Iris pigment epithelial cell (primary cell): ENCODE data around the gene SMAD2.

Experiments
- DNase-seq: peaks from one replicate; pipeline ENCODE4 v3.0.0-alpha.2; 2011; ENCODE audit warnings: low read depth

The SMAD2 gene

DNA sequence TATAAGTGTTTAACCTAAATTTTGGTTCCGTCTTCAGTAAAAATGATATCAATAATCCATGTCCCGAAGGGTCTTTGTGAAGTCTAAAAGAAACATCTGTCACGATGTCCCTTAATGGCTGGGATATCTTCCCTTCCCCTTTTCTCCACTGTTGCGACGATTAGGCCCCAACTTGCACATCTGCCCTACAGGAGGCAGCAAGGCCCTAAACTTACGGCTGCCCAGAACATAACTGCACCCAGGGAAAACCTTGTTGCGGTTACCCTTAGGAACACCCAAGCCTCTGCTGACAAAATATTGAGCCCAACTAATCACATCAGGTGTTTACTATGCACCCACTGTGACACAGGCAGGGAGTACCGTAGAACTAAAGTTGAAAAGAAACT is 1.3 kb upstream of the SMAD2 start:
- DNase-seq = no peak

DNA sequence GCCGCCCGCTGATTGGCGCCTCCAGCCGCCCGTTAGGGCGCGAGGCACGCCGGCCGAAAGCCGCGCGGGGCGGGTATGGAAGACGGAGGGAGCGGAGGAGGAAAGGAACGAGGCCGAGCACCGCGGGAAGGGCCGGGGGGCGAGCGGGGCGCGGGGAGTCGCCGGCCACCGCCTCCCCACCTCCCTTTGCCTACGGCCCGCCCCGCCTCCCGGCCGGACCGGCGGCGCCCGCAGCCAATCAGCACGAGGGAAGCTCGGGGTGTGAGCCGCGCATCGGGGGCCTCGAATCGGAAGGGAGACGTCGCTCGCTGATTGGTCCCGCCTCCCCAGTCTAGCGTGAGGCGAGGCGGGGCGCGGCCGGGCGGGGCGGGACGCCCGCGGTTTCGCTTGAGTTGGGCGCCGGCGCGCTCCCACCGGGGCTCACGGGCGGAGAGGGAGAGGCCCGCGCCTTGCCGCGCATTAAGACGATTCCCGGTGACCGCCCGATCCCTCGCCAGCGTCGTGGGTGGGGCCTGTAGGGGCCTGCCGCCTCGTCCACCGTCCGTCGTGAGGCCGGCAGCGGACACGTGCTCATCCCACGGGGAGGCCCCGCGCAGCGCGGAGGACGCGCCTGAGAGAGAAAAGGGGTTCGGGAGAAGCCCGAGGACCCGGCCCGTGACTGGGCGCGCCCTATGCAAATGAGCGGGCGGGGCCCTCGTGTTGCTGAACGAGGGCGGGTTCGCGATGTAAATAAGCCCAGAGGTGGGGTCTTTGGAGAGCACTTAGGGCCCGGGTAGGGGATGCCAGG is 665 bp upstream of the SMAD2 start:
- peak; percentile 97 for DNase-seq

DNA sequence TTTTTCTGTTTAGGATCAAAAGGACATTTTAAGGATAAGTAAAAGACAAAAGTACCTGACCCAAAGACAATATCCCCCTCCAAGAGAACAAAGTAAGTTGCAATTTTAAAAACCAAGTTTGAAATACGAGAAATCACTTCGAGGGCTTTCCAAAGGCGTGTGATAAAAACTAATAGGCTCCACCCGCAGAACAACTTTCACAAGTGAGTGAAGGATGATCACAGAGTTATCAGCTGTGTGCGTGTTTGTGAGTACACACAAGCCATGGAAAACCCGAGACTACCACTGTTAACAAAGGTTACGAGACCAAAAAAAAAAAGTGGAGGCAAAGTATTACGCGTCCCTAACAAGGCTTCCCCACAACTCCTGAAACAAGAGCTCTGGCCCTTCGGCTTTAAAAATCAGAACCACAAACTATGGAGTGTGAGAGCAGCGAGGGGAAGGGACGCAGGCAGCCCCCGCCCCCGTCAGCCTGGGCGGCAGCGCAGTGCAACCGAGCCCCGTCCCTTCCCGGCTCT is 719 bp downstream of the SMAD2 start:
- peak; percentile 65 for DNase-seq

DNA sequence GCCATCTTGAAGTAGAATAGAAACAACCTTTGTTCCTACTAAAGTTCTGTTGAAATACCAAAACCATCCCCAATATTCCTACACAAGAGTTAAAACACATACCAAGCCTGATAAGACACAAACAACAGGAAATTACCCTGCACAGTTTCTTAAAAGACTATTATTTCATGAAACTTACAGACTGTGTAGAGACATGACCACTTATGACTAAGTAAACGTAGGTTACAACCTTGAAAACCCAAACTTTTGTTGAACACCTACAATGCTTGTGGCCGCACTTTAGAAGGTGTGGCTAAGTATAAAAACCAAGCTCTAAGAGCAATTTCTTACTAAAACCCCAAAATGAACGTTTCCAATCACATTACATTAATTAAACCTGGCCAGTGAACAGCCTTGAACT is 2.0 kb downstream of the SMAD2 start:
- peak; percentile 70 for DNase-seq

DNA sequence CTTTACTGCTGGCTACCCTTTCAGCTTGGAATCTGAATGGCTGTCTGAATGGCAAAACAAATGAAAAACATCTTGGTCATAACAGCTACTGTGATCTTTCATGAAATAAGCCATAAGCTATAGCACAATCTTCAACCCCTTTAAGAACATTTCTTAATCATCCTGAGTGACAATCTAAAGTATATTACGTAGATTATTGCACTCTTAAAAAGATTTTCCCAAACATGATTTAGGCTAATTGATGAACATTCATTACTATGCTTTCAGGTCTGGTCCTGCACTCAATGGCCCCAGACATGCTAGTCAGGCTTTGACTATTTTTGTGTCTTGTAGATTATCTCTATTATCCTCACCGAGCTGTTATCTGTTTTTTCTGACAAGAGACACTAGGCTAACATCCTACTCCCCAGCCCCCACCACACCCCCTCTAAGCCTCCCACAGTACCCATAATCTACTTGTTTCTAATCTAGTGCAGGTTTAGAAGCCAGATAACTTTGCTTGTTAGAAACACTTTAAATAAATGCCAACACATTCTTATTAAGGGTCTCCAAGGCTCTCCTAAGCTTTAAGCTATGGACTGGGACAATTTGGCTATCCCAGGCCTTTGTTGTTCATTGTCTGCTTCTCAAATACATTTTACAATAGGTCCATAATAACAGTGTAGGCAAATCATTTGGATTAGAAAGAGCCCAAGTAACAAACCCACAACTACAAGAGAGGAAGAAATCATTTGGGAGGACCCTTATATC is 4.2 kb downstream of the SMAD2 start:
- no peak for DNase-seq

DNA sequence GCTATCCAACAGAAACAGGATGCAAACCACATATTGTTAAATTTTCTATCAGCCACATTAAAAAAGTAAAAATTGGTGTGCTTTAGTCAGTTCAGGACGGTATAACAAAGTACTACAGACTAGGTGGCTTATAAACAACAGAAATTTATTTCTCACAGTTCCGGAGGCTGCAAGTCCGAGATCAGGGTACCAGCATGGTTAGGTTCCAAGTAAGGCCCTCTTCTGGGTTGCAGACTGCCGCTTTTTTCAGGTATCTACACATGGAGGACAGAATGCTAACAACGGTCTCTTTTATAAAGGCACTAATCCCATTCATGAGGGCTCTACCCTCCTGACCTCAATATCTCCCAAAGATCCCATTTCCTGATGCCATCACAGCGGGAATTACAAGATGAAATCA is 10.5 kb downstream of the SMAD2 start:
- DNase-seq = no peak

DNA sequence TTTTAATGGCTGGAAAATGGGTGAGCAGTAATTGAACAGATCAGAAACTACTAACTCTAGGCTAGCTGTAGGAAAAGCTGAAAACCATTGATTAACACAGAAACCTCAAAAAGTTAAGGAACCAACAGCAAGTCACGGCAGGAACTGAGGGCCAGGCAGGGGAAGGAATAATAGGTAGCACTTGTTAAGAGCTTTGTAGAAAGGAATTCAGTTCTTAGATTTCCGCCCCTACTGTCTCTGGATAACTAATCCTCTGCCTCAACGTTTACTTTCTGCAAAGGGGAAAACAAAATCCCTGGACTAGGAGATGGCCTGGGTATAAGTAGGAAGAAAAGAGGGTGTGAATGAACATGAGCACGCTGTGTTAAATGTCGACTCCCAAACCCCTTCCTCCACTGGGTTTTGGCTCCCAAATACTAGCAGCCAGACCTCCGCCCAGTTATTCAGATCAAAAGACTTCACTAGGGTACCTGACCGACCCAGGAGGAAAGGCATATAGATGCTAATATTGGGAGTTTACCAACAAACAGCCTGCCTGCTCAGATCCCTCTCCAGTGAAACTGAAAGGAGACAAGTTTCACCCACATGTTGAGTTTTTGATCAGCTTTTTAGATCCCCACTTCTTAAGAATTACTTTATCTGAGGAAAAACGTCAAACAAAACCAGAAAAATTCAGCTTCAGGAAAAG is 12.4 kb downstream of the SMAD2 start:
- DNase-seq = no peak

DNA sequence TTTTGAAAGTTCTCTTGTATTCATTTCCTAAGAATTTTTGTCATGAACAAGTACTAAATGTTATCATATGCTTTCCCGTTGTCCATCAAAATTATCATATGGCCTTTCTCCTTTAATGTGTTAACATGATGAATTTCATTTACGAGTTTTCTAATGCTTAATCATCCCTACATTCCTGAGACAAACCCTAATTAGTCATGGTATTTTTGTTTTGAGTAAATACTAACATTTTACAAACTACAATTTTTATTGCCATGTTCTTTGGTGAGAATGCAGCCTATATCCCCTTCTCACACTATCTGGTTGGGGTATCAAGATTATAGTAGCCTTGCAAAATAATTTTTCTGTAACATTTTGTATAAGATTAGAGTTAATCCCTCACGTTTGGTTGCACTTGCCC is 14.5 kb downstream of the SMAD2 start:
- no peak for DNase-seq

DNA sequence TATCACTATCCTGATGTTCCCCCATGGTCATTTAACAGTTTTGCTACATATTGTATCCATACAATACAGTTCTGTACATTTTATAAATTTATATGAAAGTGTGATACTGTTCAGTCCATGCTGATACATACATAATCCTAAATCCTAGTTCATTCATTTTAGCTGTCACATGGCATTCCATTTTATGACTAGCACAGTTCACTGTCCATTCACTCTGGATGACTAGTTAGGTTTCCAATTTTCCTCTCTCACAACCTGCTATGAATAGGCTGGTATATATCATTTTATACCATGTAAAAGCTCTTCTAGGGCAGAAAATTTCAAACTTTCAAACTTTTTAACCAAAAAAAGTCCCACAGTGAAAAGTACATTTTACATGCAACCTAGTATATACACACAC is 15.2 kb downstream of the SMAD2 start:
- no peak for DNase-seq

DNA sequence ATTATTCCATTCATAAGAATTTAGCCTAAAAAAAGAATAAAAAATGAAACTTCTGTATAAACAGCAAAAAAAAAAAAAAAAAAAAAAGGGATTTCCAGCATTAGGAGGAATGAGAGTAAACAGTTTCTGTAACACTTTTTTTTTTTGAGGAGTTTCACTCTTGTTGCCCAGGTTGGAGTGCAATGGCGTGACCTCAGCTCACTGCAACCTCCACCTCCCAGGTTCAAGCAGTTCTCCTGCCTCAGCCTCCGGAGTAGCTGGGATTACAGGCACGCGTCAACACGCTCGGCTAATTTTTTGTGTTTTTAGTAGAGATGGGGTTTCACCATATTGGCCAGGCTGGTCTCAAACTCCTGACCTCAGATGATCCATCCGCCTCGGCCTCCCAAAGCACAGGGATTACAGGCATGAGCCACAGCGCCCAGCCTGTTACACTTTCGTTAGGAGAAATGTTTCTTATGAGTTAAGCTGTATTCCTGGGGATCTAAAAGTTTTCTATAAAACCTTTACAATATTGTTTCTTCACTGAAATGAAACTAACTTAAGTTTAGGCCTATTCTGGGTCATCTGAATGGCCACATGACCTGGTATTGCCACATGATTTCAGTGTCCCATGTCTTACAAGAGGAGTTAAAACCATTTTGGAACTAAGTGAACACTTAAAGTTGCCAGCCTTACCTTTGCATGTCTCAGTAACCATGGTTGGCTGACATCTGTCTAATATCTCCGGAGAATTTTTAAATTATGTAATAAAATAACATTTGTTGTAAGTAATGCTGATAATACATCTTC is 17.5 kb downstream of the SMAD2 start:
- DNase-seq = no peak

DNA sequence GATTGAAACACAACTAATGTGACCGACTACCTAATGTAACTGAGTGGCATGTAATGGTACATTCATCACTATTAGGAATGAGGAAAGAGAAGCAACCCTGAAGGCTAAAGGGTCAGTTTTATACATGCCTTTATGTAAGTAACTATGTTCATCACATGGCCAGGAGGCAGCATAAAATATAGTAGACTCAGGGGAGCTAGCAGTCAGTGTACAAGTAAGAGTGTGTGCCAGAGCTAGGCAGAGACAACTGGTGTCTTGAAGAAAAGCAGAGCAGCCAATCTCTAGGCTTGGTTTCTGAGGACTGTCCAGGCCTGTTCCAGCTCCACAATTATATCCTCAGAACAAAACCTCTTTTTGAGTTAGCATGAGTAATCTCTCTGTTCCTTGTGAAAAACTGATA is 18.1 kb downstream of the SMAD2 start:
- no peak for DNase-seq

DNA sequence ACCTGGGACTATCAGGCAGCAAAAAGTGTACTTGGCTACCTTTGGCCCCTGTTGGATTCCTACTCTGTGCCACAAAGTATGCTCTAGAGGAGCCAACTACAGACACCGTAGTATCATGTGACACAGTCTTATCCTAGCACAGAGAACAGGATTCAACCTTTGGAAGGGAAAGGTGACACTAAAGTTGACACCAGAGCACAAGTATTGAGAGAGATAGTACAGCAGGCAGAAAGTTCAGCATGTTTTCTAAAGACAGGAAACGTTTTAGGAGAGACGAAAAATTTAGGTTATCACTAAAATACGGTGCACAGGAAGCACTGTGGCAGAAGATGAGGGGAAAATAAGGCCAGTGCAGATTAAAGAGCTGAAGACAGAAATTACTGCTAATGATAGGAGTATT is 18.6 kb downstream of the SMAD2 start:
- no peak for DNase-seq

DNA sequence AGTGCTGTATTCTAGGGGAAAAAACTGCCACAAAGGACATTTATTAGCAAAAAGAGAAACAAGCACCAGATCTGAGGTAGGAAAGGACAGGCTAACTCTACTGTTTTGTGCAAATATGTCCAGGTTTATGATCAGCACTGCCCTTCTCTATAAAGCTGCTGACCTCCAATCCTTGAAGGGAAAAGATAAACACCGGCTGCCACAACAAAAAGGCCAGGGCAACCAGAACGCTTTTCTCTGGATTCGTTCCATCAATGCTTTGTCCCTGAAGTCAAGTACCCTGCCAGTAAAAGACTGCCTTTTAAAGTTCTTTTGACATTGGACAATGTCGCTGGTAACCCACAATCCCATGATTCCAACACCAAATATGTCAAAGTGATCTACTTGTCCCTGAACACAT is 21.0 kb downstream of the SMAD2 start:
- no peak for DNase-seq

DNA sequence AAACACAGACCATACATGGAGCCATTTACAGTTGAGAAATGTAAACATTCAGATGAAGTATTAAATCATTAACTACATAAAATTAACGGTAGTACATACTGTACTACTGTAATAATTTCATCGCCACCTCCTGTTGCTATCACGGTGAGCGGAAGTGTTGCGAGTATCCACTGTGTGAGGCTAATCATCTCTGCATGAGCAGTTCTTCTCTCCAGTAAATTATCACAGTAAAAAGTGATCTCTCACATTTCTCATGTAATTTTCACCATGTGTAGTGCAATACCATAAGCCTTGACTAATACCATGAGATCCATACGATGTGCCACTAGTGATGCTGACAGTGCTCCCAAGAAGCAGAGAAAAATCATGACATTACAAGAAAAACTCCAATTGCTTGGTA is 21.9 kb downstream of the SMAD2 start:
- no peak for DNase-seq

DNA sequence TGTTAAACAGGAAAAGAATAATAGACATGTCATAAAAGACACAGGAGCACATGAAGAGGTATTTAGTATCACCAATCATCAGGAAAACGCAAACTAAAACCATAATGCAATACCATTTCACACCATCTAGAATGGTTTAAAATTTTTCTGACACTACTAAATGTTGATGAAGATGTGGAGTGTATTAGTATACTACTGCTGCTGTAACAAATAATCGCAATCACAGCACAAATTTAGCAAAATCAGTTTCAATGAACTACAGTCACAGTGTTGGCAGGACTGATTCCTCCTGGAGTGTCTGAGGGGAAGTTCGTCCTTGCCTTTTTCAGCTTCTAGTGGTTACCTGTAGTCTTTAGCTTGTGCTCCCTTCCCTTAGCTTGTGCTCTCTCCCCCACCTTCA is 24.1 kb downstream of the SMAD2 start:
- DNase-seq = no peak

DNA sequence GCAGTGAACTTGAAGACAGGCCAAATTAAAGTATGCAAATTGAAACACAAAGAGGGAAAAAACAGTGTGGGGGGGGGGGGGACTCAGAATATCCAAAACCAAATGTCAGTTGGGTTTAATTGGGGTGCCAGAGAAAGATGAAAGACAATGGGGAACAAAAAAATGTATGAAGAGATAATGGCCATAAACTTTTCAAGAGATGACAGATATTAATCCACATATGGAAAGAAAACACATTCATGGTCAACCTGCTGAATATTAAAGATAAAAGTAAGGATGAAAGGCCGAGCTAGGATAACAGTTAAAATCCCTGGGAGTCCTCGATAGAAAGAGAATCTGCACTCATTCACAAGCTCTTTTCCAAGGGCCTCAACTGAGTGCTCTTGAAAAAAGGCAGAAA is 26.6 kb downstream of the SMAD2 start:
- DNase-seq = no peak

DNA sequence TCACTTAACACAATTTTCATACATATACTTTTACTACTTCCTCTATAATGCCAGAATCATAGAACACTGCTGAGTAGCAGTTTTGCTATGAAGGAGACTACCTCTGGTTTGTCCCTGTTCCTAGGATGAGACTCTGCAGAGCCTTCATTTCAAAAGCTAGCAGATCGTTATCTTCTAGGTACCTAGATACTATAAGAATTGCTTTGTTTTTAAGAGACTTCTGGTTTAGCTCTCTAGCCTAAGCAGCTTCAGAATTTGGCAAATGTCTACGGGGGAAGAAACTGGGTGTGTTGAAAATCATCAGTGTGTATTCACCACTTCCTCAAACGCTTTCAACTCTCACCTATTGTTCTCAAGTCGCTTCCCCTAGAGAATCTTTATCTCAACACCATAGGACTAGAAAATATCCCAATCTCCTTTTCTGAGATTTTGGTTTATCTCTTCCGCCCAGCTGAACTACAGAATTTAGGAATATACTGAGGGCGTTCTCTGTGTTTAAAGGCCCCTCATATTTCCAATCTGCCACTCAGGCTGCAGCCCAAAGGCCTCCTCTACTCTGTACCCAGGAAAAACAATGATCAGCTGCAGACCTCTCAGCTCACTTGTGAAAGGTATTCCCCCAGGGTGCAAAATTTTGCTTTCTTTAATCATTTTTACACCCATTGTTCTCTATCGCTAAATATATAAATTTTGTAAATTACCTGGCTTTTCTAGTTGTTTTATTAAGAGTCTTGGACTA is 28.7 kb downstream of the SMAD2 start:
- no peak for DNase-seq

DNA sequence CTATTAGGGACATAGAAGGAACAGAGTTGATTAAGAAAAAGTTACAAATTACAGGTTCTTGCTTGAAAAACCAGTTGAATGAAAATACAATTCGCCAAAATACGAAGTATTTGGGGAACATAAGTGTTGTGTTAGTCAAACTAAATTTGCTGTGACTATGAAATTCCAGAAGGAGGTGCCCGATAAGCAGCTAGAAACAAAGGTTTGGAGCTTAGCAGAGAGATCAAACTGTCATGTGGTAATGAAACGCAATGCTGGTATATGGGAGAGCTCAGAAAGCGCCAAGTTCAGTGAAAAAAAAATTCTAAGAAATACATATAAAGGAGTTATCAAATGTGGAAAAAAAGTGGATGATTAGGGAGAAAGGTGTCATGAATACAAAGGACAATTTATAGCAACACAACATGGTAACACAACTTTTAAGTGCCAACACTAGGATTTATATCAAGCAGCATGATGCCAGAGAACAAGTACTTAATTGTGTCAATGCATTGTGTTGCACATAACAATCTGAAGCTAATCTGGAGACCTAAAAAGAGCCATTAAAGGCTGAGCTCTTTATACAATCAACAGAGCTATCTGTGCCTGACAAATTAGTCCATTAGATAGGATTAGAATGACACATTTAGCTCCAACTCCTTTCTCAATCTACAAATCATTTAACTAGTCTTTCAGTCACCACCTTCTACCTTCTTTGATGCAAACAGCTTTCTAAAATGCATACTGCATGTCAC is 31.2 kb downstream of the SMAD2 start:
- DNase-seq = no peak

DNA sequence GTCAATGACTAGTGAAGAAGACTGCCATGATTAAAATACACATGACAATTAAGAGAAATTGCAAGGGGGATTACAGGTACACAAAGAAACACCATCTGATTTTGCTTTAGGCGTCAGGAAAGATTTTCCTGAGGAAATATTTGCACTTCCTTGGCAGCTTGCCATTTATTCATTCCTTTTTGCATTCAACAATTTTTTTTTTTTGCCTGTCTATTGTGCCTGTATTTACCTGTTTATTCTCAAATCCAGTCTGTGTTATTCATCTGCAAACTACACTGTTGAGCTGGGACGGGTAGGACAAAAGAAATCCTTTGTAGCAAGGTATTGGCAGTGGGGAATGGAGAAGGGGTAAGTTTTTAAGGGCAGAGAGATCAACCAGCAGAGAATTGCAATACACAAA is 31.8 kb downstream of the SMAD2 start:
- DNase-seq = no peak

DNA sequence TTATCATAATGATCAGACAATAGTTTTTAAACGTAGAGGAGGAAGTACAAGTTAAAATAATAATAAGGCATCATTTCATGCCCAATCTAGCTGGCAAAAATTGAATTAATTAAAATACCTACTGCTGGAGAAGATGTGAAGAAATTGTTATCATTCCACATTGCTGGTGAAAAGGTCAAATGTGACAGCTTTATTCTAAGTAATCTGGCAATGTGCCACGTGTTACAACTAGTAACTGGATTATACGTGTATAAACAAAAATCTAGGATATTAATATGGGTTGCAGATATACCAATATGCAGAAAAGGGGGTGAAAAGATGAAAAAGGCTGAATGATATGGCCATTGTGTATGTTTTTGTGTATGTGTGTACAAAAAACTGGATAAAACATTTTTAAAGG is 32.4 kb downstream of the SMAD2 start:
- DNase-seq = peak; percentile 45
